ENCODE results near the gene COL21A1.

Gene COL21A1

DNA sequence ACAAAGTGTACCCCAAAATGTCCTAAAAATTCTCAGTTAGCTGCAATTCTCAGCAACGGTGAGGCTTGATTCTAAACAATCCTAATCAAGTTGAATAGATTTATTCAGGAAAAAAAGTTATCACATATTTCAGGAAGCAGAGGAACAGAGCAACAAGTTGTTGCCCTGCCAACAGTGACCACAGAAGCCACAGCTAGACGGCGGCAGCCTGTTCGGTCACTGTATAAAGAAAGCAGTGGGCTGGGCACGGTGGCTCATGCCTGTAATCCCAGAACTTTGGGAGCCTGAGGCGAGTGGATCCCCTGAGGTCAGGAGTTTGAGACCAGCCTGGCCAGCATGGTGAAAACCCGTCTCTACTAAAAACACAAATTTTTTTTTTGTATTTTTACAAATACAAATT, 200.8 kb downstream of the COL21A1 start:
- no peaks in the 10 kb centered on the region for H3K4me1 ChIP-seq (ENCODE audit: control insufficient read depth, low read length)
- H3F3A ChIP-seq (ENCODE audit: control insufficient read depth, insufficient read depth), result no peaks in the 10 kb centered on the region
- no peak overlapping the region for H3K27ac ChIP-seq (ENCODE audit: low read depth, low read length)
- no peak overlapping the region for H3K4me3 ChIP-seq (ENCODE audit: low read length)
- no peaks in the 10 kb centered on the region for H3K9me2 ChIP-seq (replicated peaks; ENCODE audit: control insufficient read depth, low read length)
- H4K20me1 ChIP-seq (ENCODE audit: control insufficient read depth, insufficient read depth, low read depth, low read length), result no peaks in the 10 kb centered on the region
- no peaks in the 10 kb centered on the region for H3K79me2 ChIP-seq (ENCODE audit: control insufficient read depth, low read length)
- no peak overlapping the region for H3K4me2 ChIP-seq (ENCODE audit: low read length)
- no peaks in the 10 kb centered on the region for H3K36me3 ChIP-seq (ENCODE audit: control insufficient read depth, low read length)
- TF ChIP-seq, protein P1, sequence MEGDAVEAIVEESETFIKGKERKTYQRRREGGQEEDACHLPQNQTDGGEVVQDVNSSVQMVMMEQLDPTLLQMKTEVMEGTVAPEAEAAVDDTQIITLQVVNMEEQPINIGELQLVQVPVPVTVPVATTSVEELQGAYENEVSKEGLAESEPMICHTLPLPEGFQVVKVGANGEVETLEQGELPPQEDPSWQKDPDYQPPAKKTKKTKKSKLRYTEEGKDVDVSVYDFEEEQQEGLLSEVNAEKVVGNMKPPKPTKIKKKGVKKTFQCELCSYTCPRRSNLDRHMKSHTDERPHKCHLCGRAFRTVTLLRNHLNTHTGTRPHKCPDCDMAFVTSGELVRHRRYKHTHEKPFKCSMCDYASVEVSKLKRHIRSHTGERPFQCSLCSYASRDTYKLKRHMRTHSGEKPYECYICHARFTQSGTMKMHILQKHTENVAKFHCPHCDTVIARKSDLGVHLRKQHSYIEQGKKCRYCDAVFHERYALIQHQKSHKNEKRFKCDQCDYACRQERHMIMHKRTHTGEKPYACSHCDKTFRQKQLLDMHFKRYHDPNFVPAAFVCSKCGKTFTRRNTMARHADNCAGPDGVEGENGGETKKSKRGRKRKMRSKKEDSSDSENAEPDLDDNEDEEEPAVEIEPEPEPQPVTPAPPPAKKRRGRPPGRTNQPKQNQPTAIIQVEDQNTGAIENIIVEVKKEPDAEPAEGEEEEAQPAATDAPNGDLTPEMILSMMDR (IDR thresholded peaks at IDR 0.05; ENCODE audit: low read depth, low read length, poor library complexity, severe bottlenecking), result no peak
- TF ChIP-seq EZH2phosphoT487 (IDR thresholded peaks at IDR 0.05; ENCODE audit: borderline replicate concordance, low read length), result no peak
- no peaks in the 10 kb centered on the region for H3K27me3 ChIP-seq (ENCODE audit: control insufficient read depth, low read length)
- no peaks in the 10 kb centered on the region for H3K9me3 ChIP-seq (ENCODE audit: control insufficient read depth, insufficient read depth, low read length)

DNA sequence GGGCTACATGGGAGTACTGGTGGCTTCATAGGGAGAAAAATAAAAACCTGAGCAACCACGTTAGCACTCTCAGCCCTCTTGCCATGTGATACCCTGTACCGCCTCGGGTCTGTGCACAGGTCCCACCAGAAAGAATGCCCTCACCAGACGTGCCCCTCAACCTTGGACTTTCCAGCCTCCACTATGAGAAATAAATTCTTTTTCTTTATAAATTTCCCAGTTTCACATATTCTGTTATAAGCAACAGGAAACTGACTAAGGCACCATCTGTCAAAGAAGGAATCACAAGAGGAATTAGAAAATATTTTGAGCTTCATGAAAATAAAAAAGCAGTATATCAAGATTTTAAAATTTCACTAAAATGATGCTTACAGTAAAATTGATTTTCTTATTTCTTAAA, 203.6 kb downstream of the COL21A1 start:
- Histone ChIP-seq H3K9me2 (replicated peaks; ENCODE audit: control insufficient read depth, low read length) (no peaks in the 10 kb centered on the region), H3K27me3 (ENCODE audit: control insufficient read depth, low read length) (no peaks in the 10 kb centered on the region), H3K36me3 (ENCODE audit: control insufficient read depth, low read length) (no peaks in the 10 kb centered on the region), H3K4me2 (ENCODE audit: low read length) (no peak overlapping the region), H3K4me1 (ENCODE audit: control insufficient read depth, low read length) (no peaks in the 10 kb centered on the region), H3K4me3 (ENCODE audit: low read length) (no peak overlapping the region), H4K20me1 (ENCODE audit: control insufficient read depth, insufficient read depth, low read depth, low read length) (no peaks in the 10 kb centered on the region), H3K79me2 (ENCODE audit: control insufficient read depth, low read length) (no peaks in the 10 kb centered on the region), H3K9me3 (ENCODE audit: control insufficient read depth, insufficient read depth, low read length) (no peaks in the 10 kb centered on the region), H3F3A (ENCODE audit: control insufficient read depth, insufficient read depth) (no peaks in the 10 kb centered on the region), H3K27ac (ENCODE audit: low read depth, low read length) (no peak overlapping the region)
- TF ChIP-seq, protein P1 (IDR thresholded peaks at IDR 0.05; ENCODE audit: low read depth, low read length, poor library complexity, severe bottlenecking), result no peak
- no peak for TF ChIP-seq EZH2phosphoT487 (IDR thresholded peaks at IDR 0.05; ENCODE audit: borderline replicate concordance, low read length)

DNA sequence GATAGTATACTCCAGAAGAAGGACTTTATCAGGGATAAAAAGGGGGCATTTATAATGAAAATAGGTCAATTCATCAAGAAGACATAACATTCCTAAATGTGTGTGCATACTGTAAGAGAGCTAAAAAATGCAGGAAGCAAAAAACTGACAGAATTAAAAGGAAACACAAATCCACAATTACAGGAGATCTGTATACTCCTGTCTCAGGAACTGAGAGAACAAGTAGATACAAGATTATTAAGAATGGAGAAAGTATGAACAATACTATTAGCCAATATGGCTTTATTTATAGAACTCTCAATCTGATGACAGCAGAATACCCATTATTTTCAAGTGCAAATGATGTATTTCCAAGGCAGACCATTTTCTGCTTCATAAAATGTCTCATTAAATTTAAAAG, 204.3 kb downstream of the COL21A1 start:
- Histone ChIP-seq H3K79me2 (ENCODE audit: control insufficient read depth, low read length) (no peaks in the 10 kb centered on the region), H3K27me3 (ENCODE audit: control insufficient read depth, low read length) (no peaks in the 10 kb centered on the region), H3K4me3 (ENCODE audit: low read length) (no peak overlapping the region), H3K36me3 (ENCODE audit: control insufficient read depth, low read length) (no peaks in the 10 kb centered on the region), H3K4me1 (ENCODE audit: control insufficient read depth, low read length) (no peaks in the 10 kb centered on the region), H3K9me2 (replicated peaks; ENCODE audit: control insufficient read depth, low read length) (no peaks in the 10 kb centered on the region), H3K27ac (ENCODE audit: low read depth, low read length) (no peak overlapping the region), H3K9me3 (ENCODE audit: control insufficient read depth, insufficient read depth, low read length) (no peaks in the 10 kb centered on the region), H4K20me1 (ENCODE audit: control insufficient read depth, insufficient read depth, low read depth, low read length) (no peaks in the 10 kb centered on the region), H3F3A (ENCODE audit: control insufficient read depth, insufficient read depth) (no peaks in the 10 kb centered on the region), H3K4me2 (ENCODE audit: low read length) (no peak overlapping the region)
- TF ChIP-seq EZH2phosphoT487 (IDR thresholded peaks at IDR 0.05; ENCODE audit: borderline replicate concordance, low read length), result no peak
- TF ChIP-seq, protein P1 (IDR thresholded peaks at IDR 0.05; ENCODE audit: low read depth, low read length, poor library complexity, severe bottlenecking), result no peak

DNA sequence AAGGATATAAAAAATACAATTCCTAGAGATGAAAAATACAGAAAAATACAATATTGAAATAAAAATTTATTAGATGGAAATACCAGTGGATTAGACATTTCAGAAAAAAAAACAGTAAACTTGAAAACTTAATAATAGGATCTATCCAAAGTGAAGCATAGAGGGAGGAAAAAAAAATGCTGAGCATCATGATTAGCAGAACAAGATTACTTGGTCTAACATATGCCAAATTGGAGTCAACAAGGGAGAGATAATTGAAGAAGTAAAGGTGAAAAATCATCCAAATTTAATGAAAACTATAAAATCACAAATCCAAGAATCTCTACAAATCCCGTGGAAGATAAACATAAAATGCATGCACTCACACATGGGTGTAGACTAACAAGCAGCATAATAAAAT, 205.8 kb downstream of the COL21A1 start:
- Histone ChIP-seq H3K4me1 (ENCODE audit: control insufficient read depth, low read length) (no peaks in the 10 kb centered on the region), H3K9me3 (ENCODE audit: control insufficient read depth, insufficient read depth, low read length) (no peaks in the 10 kb centered on the region), H4K20me1 (ENCODE audit: control insufficient read depth, insufficient read depth, low read depth, low read length) (no peaks in the 10 kb centered on the region), H3K36me3 (ENCODE audit: control insufficient read depth, low read length) (no peaks in the 10 kb centered on the region), H3K79me2 (ENCODE audit: control insufficient read depth, low read length) (no peaks in the 10 kb centered on the region), H3K27ac (ENCODE audit: low read depth, low read length) (no peak overlapping the region), H3K27me3 (ENCODE audit: control insufficient read depth, low read length) (no peaks in the 10 kb centered on the region), H3K4me2 (ENCODE audit: low read length) (no peak overlapping the region), H3K9me2 (replicated peaks; ENCODE audit: control insufficient read depth, low read length) (no peaks in the 10 kb centered on the region), H3F3A (ENCODE audit: control insufficient read depth, insufficient read depth) (no peaks in the 10 kb centered on the region), H3K4me3 (ENCODE audit: low read length) (no peak overlapping the region)
- no peak for TF ChIP-seq EZH2phosphoT487 (IDR thresholded peaks at IDR 0.05; ENCODE audit: borderline replicate concordance, low read length)
- TF ChIP-seq, protein P1 (IDR thresholded peaks at IDR 0.05; ENCODE audit: low read depth, low read length, poor library complexity, severe bottlenecking), result no peak
